ENCODE measurements around the gene EBI3.

EBI3 gene

GRCh38 chr19:4264812-4265211 is 35.5 kb downstream of the EBI3 start:
- H3K27ac ChIP-seq (ENCODE audit: low read depth, low read length): no peak overlapping the region
- H4K91ac ChIP-seq (ENCODE audit: low read depth, low read length): no peak overlapping the region
- no peaks in the 10 kb centered on the region for H3K27me3 ChIP-seq (ENCODE audit: insufficient read depth, low read length)
- no peak overlapping the region for H3K18ac ChIP-seq (ENCODE audit: low read length)
- no peak overlapping the region for H3K4me3 ChIP-seq (ENCODE audit: low read depth, low read length)
- no peak overlapping the region for H4K12ac ChIP-seq (ENCODE audit: low read depth, low read length)
- no peak overlapping the region for H3K4me2 ChIP-seq (ENCODE audit: low read length)
- no peak overlapping the region for H3K9ac ChIP-seq (ENCODE audit: low read length)
- no peaks in the 10 kb centered on the region for H3K79me1 ChIP-seq (ENCODE audit: low read length)
- H2AK5ac ChIP-seq (ENCODE audit: low read length): no peak overlapping the region
- peaks cover 20 to 24% of the 10 kb centered on the region in 2 experiments for H3K36me3 ChIP-seq (ENCODE audit: control insufficient read depth in 1 of 2, insufficient read depth in 2 of 2, low read length in 2 of 2)
- no peak overlapping the region for H2BK5ac ChIP-seq (ENCODE audit: low read depth, low read length, poor library complexity)
- no peak overlapping the region for H4K8ac ChIP-seq (ENCODE audit: low read depth, low read length)
- H2BK12ac ChIP-seq (ENCODE audit: low read length): no peak overlapping the region
- no peaks in the 10 kb centered on the region for H3K4me1 ChIP-seq (ENCODE audit: control insufficient read depth in 1 of 2, insufficient read depth in 2 of 2, low read length in 2 of 2)
- H3K23ac ChIP-seq (ENCODE audit: low read length): no peak overlapping the region
- H3K14ac ChIP-seq (ENCODE audit: low read length): no peak overlapping the region
- no peak overlapping the region for H2BK120ac ChIP-seq (ENCODE audit: insufficient read depth, low read length, poor library complexity)
- H3K4ac ChIP-seq (ENCODE audit: low read depth, low read length): no peak overlapping the region
- H2AFZ ChIP-seq (ENCODE audit: insufficient read depth, low read length, poor library complexity): no peak overlapping the region
- WGBS (ENCODE audit: extremely low coverage, insufficient coverage, insufficient read length): no CpG with 5 or more reads among the region's 4 CpGs
- no peaks in the 10 kb centered on the region for H3K79me2 ChIP-seq (ENCODE audit: control insufficient read depth, insufficient read depth, low read length, poor library complexity)
- DNase-seq: no peak
- peaks cover 1% of the 10 kb centered on the region for H3K9me3 ChIP-seq (ENCODE audit: insufficient read depth, low read depth, low read length)

- Histone ChIP-seq H3K79me2 (ENCODE audit: control insufficient read depth, insufficient read depth, low read length, poor library complexity) (no peaks in the 10 kb centered on the region), H4K8ac (ENCODE audit: low read depth, low read length) (no peak overlapping the region), H3K79me1 (ENCODE audit: low read length) (no peaks in the 10 kb centered on the region), H2AK5ac (ENCODE audit: low read length) (no peak overlapping the region), H3K4me1 (ENCODE audit: control insufficient read depth in 1 of 2, insufficient read depth in 2 of 2, low read length in 2 of 2) (no peaks in the 10 kb centered on the region), H2BK12ac (ENCODE audit: low read length) (no peak overlapping the region), H3K9ac (ENCODE audit: low read length) (no peak overlapping the region), H2BK5ac (ENCODE audit: low read depth, low read length, poor library complexity) (no peak overlapping the region), H4K12ac (ENCODE audit: low read depth, low read length) (no peak overlapping the region), H3K9me3 (ENCODE audit: insufficient read depth, low read depth, low read length) (peaks cover 1% of the 10 kb centered on the region), H4K91ac (ENCODE audit: low read depth, low read length) (no peak overlapping the region), H3K36me3 (ENCODE audit: control insufficient read depth in 1 of 2, insufficient read depth in 2 of 2, low read length in 2 of 2) (peaks cover 15 to 23% of the 10 kb centered on the region in 2 experiments), H3K27me3 (ENCODE audit: insufficient read depth, low read length) (no peaks in the 10 kb centered on the region), H2BK120ac (ENCODE audit: insufficient read depth, low read length, poor library complexity) (no peak overlapping the region), H3K4ac (ENCODE audit: low read depth, low read length) (no peak overlapping the region), H3K18ac (ENCODE audit: low read length) (no peak overlapping the region), H3K14ac (ENCODE audit: low read length) (no peak overlapping the region), H3K4me2 (ENCODE audit: low read length) (no peak overlapping the region), H3K27ac (ENCODE audit: low read depth, low read length) (no peak overlapping the region), H3K4me3 (ENCODE audit: low read depth, low read length) (peak overlapping the region; percentile 13), H3K23ac (ENCODE audit: low read length) (no peak overlapping the region), H2AFZ (ENCODE audit: insufficient read depth, low read length, poor library complexity) (no peak overlapping the region)
- WGBS (ENCODE audit: extremely low coverage, insufficient coverage, insufficient read length): no CpG with 5 or more reads among the region's 18 CpGs
- no peak for DNase-seq
These were observed 37.1 kb downstream of the EBI3 start for GRCh38 chr19:4266253-4267000.

DNA sequence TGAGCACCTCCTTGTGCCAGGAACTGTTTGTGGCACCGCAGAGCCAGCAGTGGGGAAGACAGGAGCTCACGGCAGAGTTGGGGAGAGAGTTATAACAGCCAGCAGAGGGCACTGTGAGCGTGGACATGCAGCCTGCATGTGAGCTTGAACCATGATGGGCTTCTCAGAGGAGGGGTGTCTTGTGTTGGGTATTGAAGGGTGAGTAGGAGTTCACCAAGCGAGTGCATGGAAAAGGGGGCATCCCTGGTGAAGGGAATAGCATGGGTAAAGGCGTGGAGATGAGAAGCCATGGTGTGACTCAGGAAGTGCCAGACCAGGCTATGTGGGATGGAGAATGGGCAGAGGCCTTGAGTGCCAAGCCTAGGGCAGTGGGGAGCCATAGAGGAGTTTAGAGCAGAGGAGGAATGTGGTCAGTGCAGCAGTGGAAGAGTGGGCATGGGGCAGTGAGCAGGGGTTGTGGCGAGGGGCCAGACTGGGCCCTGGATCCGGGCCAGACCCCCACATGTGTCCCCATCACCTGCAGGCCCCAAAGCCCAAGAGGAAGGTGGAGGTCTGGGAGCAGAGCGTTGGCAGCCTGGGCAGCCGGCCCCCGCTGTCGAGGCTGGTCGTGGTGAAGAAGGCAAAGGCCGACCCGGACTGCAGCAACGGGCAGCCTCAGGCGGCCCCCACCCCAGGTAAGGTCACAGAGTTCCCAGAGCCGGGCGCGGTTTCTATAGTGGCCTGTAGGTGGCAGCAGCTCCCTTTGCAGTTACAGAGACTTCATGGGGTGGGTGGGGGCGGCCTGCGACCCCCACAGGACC is 38.0 kb downstream of the EBI3 start:
- WGBS (ENCODE audit: extremely low coverage, insufficient coverage, insufficient read length): no CpG with 5 or more reads among the region's 21 CpGs

GRCh38 chr19:4267901-4268815 is 38.8 kb downstream of the EBI3 start:
- no peak overlapping the region for H3K14ac ChIP-seq (ENCODE audit: low read length)
- H2BK12ac ChIP-seq (ENCODE audit: low read length): no peak overlapping the region
- no peaks in the 10 kb centered on the region for H3K4me1 ChIP-seq (ENCODE audit: control insufficient read depth in 1 of 2, insufficient read depth in 2 of 2, low read length in 2 of 2)
- no peak overlapping the region for H3K27ac ChIP-seq (ENCODE audit: low read depth, low read length)
- H3K79me2 ChIP-seq (ENCODE audit: control insufficient read depth, insufficient read depth, low read length, poor library complexity): no peaks in the 10 kb centered on the region
- no peak overlapping the region for H3K23ac ChIP-seq (ENCODE audit: low read length)
- no peak overlapping the region for H2AK5ac ChIP-seq (ENCODE audit: low read length)
- no peak overlapping the region for H3K18ac ChIP-seq (ENCODE audit: low read length)
- H2BK5ac ChIP-seq (ENCODE audit: low read depth, low read length, poor library complexity): no peak overlapping the region
- H3K79me1 ChIP-seq (ENCODE audit: low read length): no peaks in the 10 kb centered on the region
- peaks cover 1% of the 10 kb centered on the region for H3K9me3 ChIP-seq (ENCODE audit: insufficient read depth, low read depth, low read length)
- H4K8ac ChIP-seq (ENCODE audit: low read depth, low read length): no peak overlapping the region
- peaks cover 15 to 18% of the 10 kb centered on the region in 2 experiments for H3K36me3 ChIP-seq (ENCODE audit: control insufficient read depth in 1 of 2, insufficient read depth in 2 of 2, low read length in 2 of 2)
- no peak overlapping the region for H2BK120ac ChIP-seq (ENCODE audit: insufficient read depth, low read length, poor library complexity)
- H3K9ac ChIP-seq (ENCODE audit: low read length): no peak overlapping the region
- no peak for DNase-seq
- H4K91ac ChIP-seq (ENCODE audit: low read depth, low read length): no peak overlapping the region
- H2AFZ ChIP-seq (ENCODE audit: insufficient read depth, low read length, poor library complexity): no peak overlapping the region
- H3K4me3 ChIP-seq (ENCODE audit: low read depth, low read length): no peak overlapping the region
- H3K4ac ChIP-seq (ENCODE audit: low read depth, low read length): no peak overlapping the region
- no peak overlapping the region for H4K12ac ChIP-seq (ENCODE audit: low read depth, low read length)
- WGBS (ENCODE audit: extremely low coverage, insufficient coverage, insufficient read length): no CpG with 5 or more reads among the region's 30 CpGs
- H3K27me3 ChIP-seq (ENCODE audit: insufficient read depth, low read length): no peaks in the 10 kb centered on the region
- no peak overlapping the region for H3K4me2 ChIP-seq (ENCODE audit: low read length)

More for the DNA sequence above, 38.0 kb downstream of the EBI3 start:
- no peaks in the 10 kb centered on the region for H3K79me2 ChIP-seq (ENCODE audit: control insufficient read depth, insufficient read depth, low read length, poor library complexity)
- H3K9ac ChIP-seq (ENCODE audit: low read length): no peak overlapping the region
- no peak overlapping the region for H3K4me3 ChIP-seq (ENCODE audit: low read depth, low read length)
- H3K36me3 ChIP-seq (ENCODE audit: control insufficient read depth in 1 of 2, insufficient read depth in 2 of 2, low read length in 2 of 2): peaks cover 17 to 21% of the 10 kb centered on the region in 2 experiments
- no peak overlapping the region for H3K4ac ChIP-seq (ENCODE audit: low read depth, low read length)
- no peak overlapping the region for H2BK5ac ChIP-seq (ENCODE audit: low read depth, low read length, poor library complexity)
- peaks cover 1% of the 10 kb centered on the region for H3K9me3 ChIP-seq (ENCODE audit: insufficient read depth, low read depth, low read length)
- H3K23ac ChIP-seq (ENCODE audit: low read length): no peak overlapping the region
- H2AFZ ChIP-seq (ENCODE audit: insufficient read depth, low read length, poor library complexity): no peak overlapping the region
- no peak overlapping the region for H3K4me2 ChIP-seq (ENCODE audit: low read length)
- H3K18ac ChIP-seq (ENCODE audit: low read length): no peak overlapping the region
- no peak overlapping the region for H2BK12ac ChIP-seq (ENCODE audit: low read length)
- H3K27ac ChIP-seq (ENCODE audit: low read depth, low read length): no peak overlapping the region
- H2AK5ac ChIP-seq (ENCODE audit: low read length): no peak overlapping the region
- H3K4me1 ChIP-seq (ENCODE audit: control insufficient read depth in 1 of 2, insufficient read depth in 2 of 2, low read length in 2 of 2): no peaks in the 10 kb centered on the region
- H3K27me3 ChIP-seq (ENCODE audit: insufficient read depth, low read length): no peaks in the 10 kb centered on the region
- no peak overlapping the region for H3K14ac ChIP-seq (ENCODE audit: low read length)
- no peak overlapping the region for H4K91ac ChIP-seq (ENCODE audit: low read depth, low read length)
- no peak overlapping the region for H2BK120ac ChIP-seq (ENCODE audit: insufficient read depth, low read length, poor library complexity)
- no peak overlapping the region for H4K12ac ChIP-seq (ENCODE audit: low read depth, low read length)
- no peaks in the 10 kb centered on the region for H3K79me1 ChIP-seq (ENCODE audit: low read length)
- no peak overlapping the region for H4K8ac ChIP-seq (ENCODE audit: low read depth, low read length)
- DNase-seq: peak; percentile 66 to 82

All from trophoblast cell (in vitro differentiated cells and primary cell).